ENCODE data around the gene RBKS. TPM values are rescaled to one million over a fixed set of nuclear protein-coding genes. Genes with fewer than 3 reads are reported as not detected.

RBKS gene
- total RNA-seq, 3 donors from 2014 or later, result 1.1 to 5.1 (median 2.9) TPM

- intact Hi-C loops (cut with DNase I; ENCODE audit: low total_unique reads), result no loop called here
- TF ChIP-seq POLR2A (IDR thresholded peaks at IDR 0.05) (no peak), POLR2AphosphoS5 (IDR thresholded peaks at IDR 0.05) (no peak), CTCF (IDR thresholded peaks at IDR 0.05) (no peak)
- Histone ChIP-seq H3K27me3 (no peaks in the 10 kb centered on the region), H3K36me3 (no peaks in the 10 kb centered on the region), H3K9me3 (no peaks in the 10 kb centered on the region), H3K4me1 (peaks cover 0 to 5% of the 10 kb centered on the region in 2 donors), H3K27ac (peak overlapping the region in 1 of 2 donors; percentile 66), H3K4me3 (no peak overlapping the region)
- no peak for DNase-seq (ENCODE audit: low spot score in 2 of 2)
Measured at GRCh38 chr2:27795093-27795834, 94.9 kb downstream of the RBKS start.

- no peaks in the 10 kb centered on the region for H3K4me1 ChIP-seq
- intact Hi-C loops (cut with DNase I; ENCODE audit: low total_unique reads), result no loop called here
- H3K4me3 ChIP-seq, result no peak overlapping the region
- H3K27ac ChIP-seq, result no peak overlapping the region
- TF ChIP-seq POLR2AphosphoS5 (IDR thresholded peaks at IDR 0.05) (no peak), POLR2A (IDR thresholded peaks at IDR 0.05) (no peak), CTCF (IDR thresholded peaks at IDR 0.05) (no peak)
- H3K9me3 ChIP-seq, result no peaks in the 10 kb centered on the region
- no peaks in the 10 kb centered on the region for H3K36me3 ChIP-seq
- DNase-seq (ENCODE audit: low spot score in 2 of 2), result no peak
- no peaks in the 10 kb centered on the region for H3K27me3 ChIP-seq
Measured at GRCh38 chr2:27792759-27793158, 97.4 kb downstream of the RBKS start.

- no peak overlapping the region for H3K27ac ChIP-seq
- H3K4me1 ChIP-seq, result no peaks in the 10 kb centered on the region
- H3K27me3 ChIP-seq, result no peaks in the 10 kb centered on the region
- no peak for DNase-seq (ENCODE audit: low spot score in 2 of 2)
- no peaks in the 10 kb centered on the region for H3K36me3 ChIP-seq
- no peak overlapping the region for H3K4me3 ChIP-seq
- intact Hi-C loops (cut with DNase I; ENCODE audit: low total_unique reads), result no loop called here
- TF ChIP-seq POLR2A (IDR thresholded peaks at IDR 0.05), result no peak
- H3K9me3 ChIP-seq, result no peaks in the 10 kb centered on the region
Measured at GRCh38 chr2:27790796-27791195, 99.4 kb downstream of the RBKS start.

GRCh38 chr2:27782701-27783100 is 107.5 kb downstream of the RBKS start:
- DNase-seq (ENCODE audit: low spot score in 2 of 2), result no peak
- no peaks in the 10 kb centered on the region for H3K9me3 ChIP-seq
- H3K27me3 ChIP-seq, result no peaks in the 10 kb centered on the region
- no peaks in the 10 kb centered on the region for H3K36me3 ChIP-seq
- no peak overlapping the region for H3K27ac ChIP-seq
- TF ChIP-seq CTCF (IDR thresholded peaks at IDR 0.05), result no peak
- no peak for TF ChIP-seq POLR2AphosphoS5 (IDR thresholded peaks at IDR 0.05)
- TF ChIP-seq POLR2A (IDR thresholded peaks at IDR 0.05), result no peak
- intact Hi-C loops (cut with DNase I; ENCODE audit: low total_unique reads), result no loop called here
- H3K4me3 ChIP-seq, result no peak overlapping the region
- H3K4me1 ChIP-seq, result no peaks in the 10 kb centered on the region

GRCh38 chr2:27781496-27781895 is 108.7 kb downstream of the RBKS start:
- no peak for TF ChIP-seq POLR2A (IDR thresholded peaks at IDR 0.05)
- TF ChIP-seq POLR2AphosphoS5 (IDR thresholded peaks at IDR 0.05), result no peak
- TF ChIP-seq CTCF (IDR thresholded peaks at IDR 0.05), result no peak
- Histone ChIP-seq H3K36me3 (no peaks in the 10 kb centered on the region), H3K9me3 (no peaks in the 10 kb centered on the region), H3K27me3 (no peaks in the 10 kb centered on the region), H3K4me1 (no peaks in the 10 kb centered on the region), H3K27ac (no peak overlapping the region), H3K4me3 (no peak overlapping the region)
- intact Hi-C loops (cut with DNase I; ENCODE audit: low total_unique reads), result no loop called here
- no peak for DNase-seq (ENCODE audit: low spot score in 2 of 2)

Data from breast epithelium (tissue), 4 donors.